ENCODE data around the gene DNAJC25.
"Not testable (repeated sequence)": the region's sequence is repeated elsewhere in the genome, so short reads cannot be mapped to it uniquely, and the experiment has no call there.

Gene DNAJC25

GRCh38 chr9:111668026-111668573 lies 37.0 kb downstream of the DNAJC25 start:
- DNase-seq (ENCODE audit: low read depth) = no peak

- DNase-seq (ENCODE audit: low read depth) = not testable (repeated sequence)
Measured at GRCh38 chr9:111668601-111669000, 37.5 kb downstream of the DNAJC25 start.

- no peak for DNase-seq (ENCODE audit: low read depth)
Measured at GRCh38 chr9:111674319-111674718, 43.2 kb downstream of the DNAJC25 start.

- no peak for DNase-seq (ENCODE audit: low read depth)
Measured at GRCh38 chr9:111676116-111676515, 45.0 kb downstream of the DNAJC25 start.

GRCh38 chr9:111678293-111678692 lies 47.2 kb downstream of the DNAJC25 start:
- no peak for DNase-seq (ENCODE audit: low read depth)

GRCh38 chr9:111679199-111679598 lies 48.1 kb downstream of the DNAJC25 start:
- no peak for DNase-seq (ENCODE audit: low read depth)

GRCh38 chr9:111683392-111683791 lies 52.3 kb downstream of the DNAJC25 start:
- DNase-seq (ENCODE audit: low read depth) = no peak

- peak; percentile 67 for DNase-seq (ENCODE audit: low read depth)
Measured at GRCh38 chr9:111691672-111692329, 60.7 kb downstream of the DNAJC25 start.

GRCh38 chr9:111696796-111697195 lies 65.7 kb downstream of the DNAJC25 start:
- DNase-seq (ENCODE audit: low read depth) = no peak

- DNase-seq (ENCODE audit: low read depth) = peak; percentile 14
Measured at GRCh38 chr9:111700776-111701175, 69.6 kb downstream of the DNAJC25 start.

All from ELR (cell line).